Effector memory CD4-positive, alpha-beta T cell (primary cell): ENCODE results near the gene OPRM1.

ENCODE experiments used
- DNase-seq, 3 donors: peaks; one replicate each; pipeline ENCODE4 v3.0.0-alpha.2; 2020
- H3K27ac ChIP-seq: 2 replicates; pipeline ENCODE4 v1.7.0; 2013; ENCODE audit warnings: mild to moderate bottlenecking, low read length, moderate library complexity; ENCODE audit not compliant: insufficient read depth, poor library complexity, severe bottlenecking
- H3K27me3 ChIP-seq: replicated peaks from 2 replicates; pipeline ENCODE4 v1.7.0; 2013; ENCODE audit warnings: mild to moderate bottlenecking, low read length; ENCODE audit not compliant: insufficient read depth, control insufficient read depth, poor library complexity, severe bottlenecking
- H3K36me3 ChIP-seq: 2 replicates; pipeline ENCODE4 v1.7.0; 2013; ENCODE audit warnings: mild to moderate bottlenecking, low read length, moderate library complexity; ENCODE audit not compliant: control insufficient read depth, insufficient read depth
- H3K4me1 ChIP-seq: 2 replicates; pipeline ENCODE4 v1.7.0; 2013; ENCODE audit warnings: low read length, mild to moderate bottlenecking; ENCODE audit not compliant: control insufficient read depth, insufficient read depth, poor library complexity, severe bottlenecking
- H3K4me3 ChIP-seq: 2 replicates; pipeline ENCODE4 v1.7.0; 2013; ENCODE audit warnings: low read length, low read depth, mild to moderate bottlenecking; ENCODE audit not compliant: insufficient read depth, poor library complexity, severe bottlenecking
- H3K9me3 ChIP-seq: 2 replicates; pipeline ENCODE4 v1.7.0; 2013; ENCODE audit warnings: mild to moderate bottlenecking, low read length, moderate library complexity; ENCODE audit not compliant: control insufficient read depth

OPRM1 gene

DNA sequence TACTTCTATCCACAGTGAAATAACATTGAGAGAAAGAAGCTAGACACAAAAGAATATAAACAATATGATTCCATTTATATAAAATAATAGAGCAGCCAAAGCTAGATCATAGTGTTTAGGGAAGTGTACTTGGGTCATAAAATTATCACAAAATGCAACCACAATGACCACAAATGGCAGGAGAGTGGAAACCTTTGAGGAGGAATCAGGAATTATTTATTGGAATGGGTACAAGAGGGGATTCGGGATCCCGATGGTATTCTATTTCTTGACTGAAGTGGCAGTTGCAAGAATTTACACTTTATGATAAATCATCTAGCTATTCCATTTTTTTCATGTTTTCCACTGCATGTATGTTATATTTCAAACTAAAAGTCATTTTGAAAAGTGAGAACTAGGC, 241.5 kb downstream of the OPRM1 start:
- H3K36me3 ChIP-seq: no peaks in the 10 kb centered on the region
- no peak overlapping the region for H3K4me3 ChIP-seq
- no peaks in the 10 kb centered on the region for H3K9me3 ChIP-seq
- no peak overlapping the region for H3K27ac ChIP-seq
- peaks cover 8% of the 10 kb centered on the region for H3K4me1 ChIP-seq
- no peak for DNase-seq
- H3K27me3 ChIP-seq: no peaks in the 10 kb centered on the region

DNA sequence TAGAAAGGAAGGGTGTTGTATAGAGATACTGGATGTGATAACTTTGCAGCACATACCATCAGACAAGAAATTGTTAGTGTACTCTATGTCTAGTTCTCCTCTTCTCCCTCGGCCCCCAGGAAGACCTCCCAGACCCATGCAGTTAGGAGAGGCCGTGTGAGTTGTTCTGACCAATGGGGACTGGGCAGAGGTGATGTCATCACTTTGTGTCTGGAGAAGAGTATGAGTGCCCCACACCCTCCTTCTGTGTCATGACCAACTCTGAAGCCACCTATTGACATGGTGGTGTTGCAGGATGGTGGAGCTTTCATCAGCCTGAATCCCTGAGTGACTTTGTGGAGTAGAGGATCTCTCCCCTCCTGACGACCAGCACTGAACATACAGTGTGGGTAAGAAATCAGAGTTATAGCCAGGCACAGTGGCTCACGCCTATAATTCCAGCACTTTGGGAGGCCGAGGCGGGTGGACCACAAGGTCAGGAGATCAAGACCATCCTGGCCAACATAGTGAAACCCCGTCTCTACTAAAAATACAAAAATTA, 245.3 kb downstream of the OPRM1 start:
- Histone ChIP-seq H3K36me3 (no peaks in the 10 kb centered on the region), H3K9me3 (no peaks in the 10 kb centered on the region), H3K27ac (no peak overlapping the region), H3K27me3 (no peaks in the 10 kb centered on the region), H3K4me1 (no peaks in the 10 kb centered on the region), H3K4me3 (no peak overlapping the region)
- DNase-seq: no peak

DNA sequence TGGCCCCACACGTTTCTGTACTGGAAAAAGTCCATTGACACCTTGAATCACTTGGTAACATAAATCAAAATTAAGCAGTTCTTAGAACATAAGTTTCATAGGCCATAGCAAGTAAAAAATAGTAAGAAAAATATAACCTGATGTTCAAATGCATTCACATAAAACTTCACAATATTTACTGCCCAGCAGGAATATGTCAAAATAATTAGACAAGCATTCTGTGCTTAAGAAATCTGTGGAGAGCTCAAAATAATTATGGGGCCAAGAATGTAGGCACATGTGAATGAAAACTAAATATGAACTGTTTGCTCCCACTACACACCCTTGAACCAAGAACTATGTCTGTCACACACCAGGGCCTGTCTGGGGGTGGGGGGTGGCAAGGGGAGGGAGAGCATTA, 246.8 kb downstream of the OPRM1 start:
- Histone ChIP-seq H3K9me3 (no peaks in the 10 kb centered on the region), H3K27ac (no peak overlapping the region), H3K27me3 (no peaks in the 10 kb centered on the region), H3K36me3 (no peaks in the 10 kb centered on the region), H3K4me3 (no peak overlapping the region), H3K4me1 (no peaks in the 10 kb centered on the region)
- no peak for DNase-seq

GRCh38 chr6:154289818-154290508, 250.9 kb downstream of the OPRM1 start:
- H3K27ac ChIP-seq: no peak overlapping the region
- DNase-seq: no peak
- H3K27me3 ChIP-seq: no peaks in the 10 kb centered on the region
- H3K4me1 ChIP-seq: no peaks in the 10 kb centered on the region
- H3K4me3 ChIP-seq: no peak overlapping the region
- H3K9me3 ChIP-seq: no peaks in the 10 kb centered on the region
- no peaks in the 10 kb centered on the region for H3K36me3 ChIP-seq

- Histone ChIP-seq H3K9me3 (no peaks in the 10 kb centered on the region), H3K27me3 (no peaks in the 10 kb centered on the region), H3K4me1 (no peaks in the 10 kb centered on the region), H3K4me3 (no peak overlapping the region), H3K27ac (no peak overlapping the region), H3K36me3 (no peaks in the 10 kb centered on the region)
- no peak for DNase-seq
Observed at GRCh38 chr6:154292066-154292465, 253.0 kb downstream of the OPRM1 start.

GRCh38 chr6:154292855-154293519, 253.9 kb downstream of the OPRM1 start:
- H3K9me3 ChIP-seq: no peaks in the 10 kb centered on the region
- no peaks in the 10 kb centered on the region for H3K27me3 ChIP-seq
- H3K4me1 ChIP-seq: no peaks in the 10 kb centered on the region
- no peak for DNase-seq
- H3K27ac ChIP-seq: no peak overlapping the region
- H3K4me3 ChIP-seq: no peak overlapping the region
- H3K36me3 ChIP-seq: no peaks in the 10 kb centered on the region

GRCh38 chr6:154295733-154296132, 256.7 kb downstream of the OPRM1 start:
- no peaks in the 10 kb centered on the region for H3K36me3 ChIP-seq
- DNase-seq: no peak
- H3K27me3 ChIP-seq: no peaks in the 10 kb centered on the region
- no peak overlapping the region for H3K27ac ChIP-seq
- no peak overlapping the region for H3K4me3 ChIP-seq
- no peaks in the 10 kb centered on the region for H3K4me1 ChIP-seq
- H3K9me3 ChIP-seq: no peaks in the 10 kb centered on the region
